SH-SY5Y (cell line): Measurements from ENCODE around the gene PTS.

Experiments used
- GATA2 ChIP-seq: IDR thresholded peaks from 2 replicates; pipeline ENCODE4 v1.6.1; 2011; ENCODE audit warnings: mild to moderate bottlenecking, low read depth, low read length
- GATA3 ChIP-seq: IDR thresholded peaks from 2 replicates; pipeline ENCODE4 v1.6.1; 2011; ENCODE audit warnings: low read depth, mild to moderate bottlenecking, low read length, moderate library complexity

- TF ChIP-seq GATA3 (no peak), GATA2 (no peak)
Observed at GRCh38 chr11:112179601-112180000, 46.6 kb upstream of the PTS start.
